GM12878 (cell line): ENCODE results near the gene PPP1R15A.
"Not testable (repeated sequence)": the region's sequence is repeated elsewhere in the genome, so short reads cannot be mapped to it uniquely, and the experiment has no call there.

ENCODE experiments used
- CBFB ChIP-seq: IDR thresholded peaks from 2 replicates; pipeline ENCODE4 v1.6.1; 2016; ENCODE audit warnings: antibody characterized with exemption, low read depth
- CEBPB ChIP-seq, 2 experiments: fragments of 150-350 bp in 1 of 2; IDR thresholded peaks; 2 replicates each; pipeline ENCODE4 v1.6.1; 2012 to 2014; ENCODE audit warnings: low read depth in 2 of 2, low read length in 2 of 2, borderline replicate concordance in 1 of 2, inconsistent platforms in 1 of 2
- CHD2 ChIP-seq: IDR thresholded peaks from 2 replicates; pipeline ENCODE4 v1.6.1; 2011; ENCODE audit warnings: low read depth, low read length, improper control_type of control experiment, borderline replicate concordance
- DPF2 ChIP-seq: fragments of 450-650 bp; IDR thresholded peaks from 2 replicates; pipeline ENCODE4 v1.6.1; 2017; ENCODE audit warnings: mild to moderate bottlenecking
- EZH2 ChIP-seq: IDR thresholded peaks from 2 replicates; pipeline ENCODE4 v1.6.1; 2012; ENCODE audit warnings: low read depth, mild to moderate bottlenecking, control low read depth, inconsistent platforms, low read length, borderline replicate concordance; ENCODE audit not compliant: control insufficient read depth
- SUPT20H ChIP-seq: IDR thresholded peaks from 2 replicates; pipeline ENCODE4 v1.6.1; 2011; ENCODE audit warnings: low read depth, mild to moderate bottlenecking, low read length, moderate library complexity, borderline replicate concordance; ENCODE audit not compliant: control insufficient read depth
- ZNF274 ChIP-seq: IDR thresholded peaks from one replicate; pipeline ENCODE4 v1.8.0; 2011; ENCODE audit not compliant: insufficient read length, insufficient read depth
- TF ChIP-seq, protein P1 (sequence below): fragments of 450-650 bp; IDR thresholded peaks from 2 replicates; pipeline ENCODE4 v1.6.1; 2017; ENCODE audit warnings: antibody characterized with exemption, mild to moderate bottlenecking, moderate library complexity
- TF ChIP-seq, protein P2 (sequence below), 3 experiments: IDR thresholded peaks in 2 of 3; conservative IDR thresholded peaks in 1 of 3; 2 replicates each; pipeline ENCODE4 v1.5.1; 2011; ENCODE audit warnings: low read depth in 3 of 3, low read length in 3 of 3, mild to moderate bottlenecking in 3 of 3, control low read depth in 2 of 3, moderate library complexity in 2 of 3, inconsistent platforms in 1 of 3, mixed read lengths in 1 of 3; ENCODE audit not compliant: control insufficient read depth in 2 of 3, insufficient read depth in 1 of 3; ENCODE audit errors: extremely low read depth in 1 of 3
- TF ChIP-seq, protein P3 (sequence below): IDR thresholded peaks from 2 replicates; pipeline ENCODE4 v1.6.1; 2012; ENCODE audit warnings: low read depth, low read length, improper control_type of control experiment

GRCh38 chr19:48876043-48876981, 4.1 kb downstream of the PPP1R15A start:
- TF ChIP-seq EZH2; CBFB; DPF2; CHD2; CEBPB (IDR thresholded peaks at IDR 0.05; ENCODE audit: borderline replicate concordance in 1 of 2, low read depth in 2 of 2, low read length in 2 of 2); ZNF274; SUPT20H: not testable (repeated sequence)
- TF ChIP-seq, protein P1, sequence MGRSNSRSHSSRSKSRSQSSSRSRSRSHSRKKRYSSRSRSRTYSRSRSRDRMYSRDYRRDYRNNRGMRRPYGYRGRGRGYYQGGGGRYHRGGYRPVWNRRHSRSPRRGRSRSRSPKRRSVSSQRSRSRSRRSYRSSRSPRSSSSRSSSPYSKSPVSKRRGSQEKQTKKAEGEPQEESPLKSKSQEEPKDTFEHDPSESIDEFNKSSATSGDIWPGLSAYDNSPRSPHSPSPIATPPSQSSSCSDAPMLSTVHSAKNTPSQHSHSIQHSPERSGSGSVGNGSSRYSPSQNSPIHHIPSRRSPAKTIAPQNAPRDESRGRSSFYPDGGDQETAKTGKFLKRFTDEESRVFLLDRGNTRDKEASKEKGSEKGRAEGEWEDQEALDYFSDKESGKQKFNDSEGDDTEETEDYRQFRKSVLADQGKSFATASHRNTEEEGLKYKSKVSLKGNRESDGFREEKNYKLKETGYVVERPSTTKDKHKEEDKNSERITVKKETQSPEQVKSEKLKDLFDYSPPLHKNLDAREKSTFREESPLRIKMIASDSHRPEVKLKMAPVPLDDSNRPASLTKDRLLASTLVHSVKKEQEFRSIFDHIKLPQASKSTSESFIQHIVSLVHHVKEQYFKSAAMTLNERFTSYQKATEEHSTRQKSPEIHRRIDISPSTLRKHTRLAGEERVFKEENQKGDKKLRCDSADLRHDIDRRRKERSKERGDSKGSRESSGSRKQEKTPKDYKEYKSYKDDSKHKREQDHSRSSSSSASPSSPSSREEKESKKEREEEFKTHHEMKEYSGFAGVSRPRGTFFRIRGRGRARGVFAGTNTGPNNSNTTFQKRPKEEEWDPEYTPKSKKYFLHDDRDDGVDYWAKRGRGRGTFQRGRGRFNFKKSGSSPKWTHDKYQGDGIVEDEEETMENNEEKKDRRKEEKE: not testable (repeated sequence)
- TF ChIP-seq, protein P2, sequence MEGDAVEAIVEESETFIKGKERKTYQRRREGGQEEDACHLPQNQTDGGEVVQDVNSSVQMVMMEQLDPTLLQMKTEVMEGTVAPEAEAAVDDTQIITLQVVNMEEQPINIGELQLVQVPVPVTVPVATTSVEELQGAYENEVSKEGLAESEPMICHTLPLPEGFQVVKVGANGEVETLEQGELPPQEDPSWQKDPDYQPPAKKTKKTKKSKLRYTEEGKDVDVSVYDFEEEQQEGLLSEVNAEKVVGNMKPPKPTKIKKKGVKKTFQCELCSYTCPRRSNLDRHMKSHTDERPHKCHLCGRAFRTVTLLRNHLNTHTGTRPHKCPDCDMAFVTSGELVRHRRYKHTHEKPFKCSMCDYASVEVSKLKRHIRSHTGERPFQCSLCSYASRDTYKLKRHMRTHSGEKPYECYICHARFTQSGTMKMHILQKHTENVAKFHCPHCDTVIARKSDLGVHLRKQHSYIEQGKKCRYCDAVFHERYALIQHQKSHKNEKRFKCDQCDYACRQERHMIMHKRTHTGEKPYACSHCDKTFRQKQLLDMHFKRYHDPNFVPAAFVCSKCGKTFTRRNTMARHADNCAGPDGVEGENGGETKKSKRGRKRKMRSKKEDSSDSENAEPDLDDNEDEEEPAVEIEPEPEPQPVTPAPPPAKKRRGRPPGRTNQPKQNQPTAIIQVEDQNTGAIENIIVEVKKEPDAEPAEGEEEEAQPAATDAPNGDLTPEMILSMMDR (IDR thresholded peaks at IDR 0.05 in 2 of 3, conservative IDR thresholded peaks at IDR 0.05 in 1 of 3; ENCODE audit: control insufficient read depth in 2 of 3, extremely low read depth in 1 of 3, insufficient read depth in 1 of 3, low read depth in 3 of 3, low read length in 3 of 3): not testable (repeated sequence)
- TF ChIP-seq, protein P3, sequence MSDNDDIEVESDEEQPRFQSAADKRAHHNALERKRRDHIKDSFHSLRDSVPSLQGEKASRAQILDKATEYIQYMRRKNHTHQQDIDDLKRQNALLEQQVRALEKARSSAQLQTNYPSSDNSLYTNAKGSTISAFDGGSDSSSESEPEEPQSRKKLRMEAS: not testable (repeated sequence)
